Measurements from ENCODE around the gene FDXACB1.
"Not testable (repeated sequence)": the region's sequence is repeated elsewhere in the genome, so short reads cannot be mapped to it uniquely, and the experiment has no call there.

Gene FDXACB1

GRCh38 chr11:111913031-111913861, 34.3 kb upstream of the FDXACB1 start:
- Mint-ChIP-seq H3K4me3 (no peak overlapping the region), H3K36me3 (no peaks in the 10 kb centered on the region), H3K4me1 (no peaks in the 10 kb centered on the region), H3K9me3 (no peaks in the 10 kb centered on the region), H3K27ac (no peak overlapping the region)
- no peak for ATAC-seq
- peak in 1 of 2 donors; percentile 35 for DNase-seq (ENCODE audit: low spot score in 2 of 2)

GRCh38 chr11:111912535-111912934, 33.6 kb upstream of the FDXACB1 start, which contains the start of gene HSPB2:
HSPB2 (plus strand) TSS chr11:111912734; CDS start chr11:111912830, 96 bp downstream.
- H3K36me3 Mint-ChIP-seq = no peaks in the 10 kb centered on the region
- DNase-seq (ENCODE audit: low spot score in 2 of 2) (peak in 1 of 2 donors; percentile 15), ATAC-seq (no peak)
- H3K27ac Mint-ChIP-seq = no peak within 1 kb of the TSS
- H3K4me1 Mint-ChIP-seq = no peaks in the 10 kb centered on the region
- no peak within 1 kb of the TSS for H3K4me3 Mint-ChIP-seq
- H3K9me3 Mint-ChIP-seq = no peaks in the 10 kb centered on the region

GRCh38 chr11:111911563-111912401, 32.8 kb upstream of the FDXACB1 start, which contains the start of gene CRYAB:
CRYAB (minus strand) TSS chr11:111911770; CDS start chr11:111911724, 46 bp downstream.
- DNase-seq (ENCODE audit: low spot score in 2 of 2) = peak in 1 of 2 donors; percentile 32
- Mint-ChIP-seq H3K27ac (no peak within 1 kb of the TSS), H3K9me3 (no peaks in the 10 kb centered on the region), H3K4me1 (no peaks in the 10 kb centered on the region), H3K4me3 (no peak within 1 kb of the TSS), H3K36me3 (no peaks in the 10 kb centered on the region)
- ATAC-seq = no peak

- ATAC-seq = no peak
- H3K27ac Mint-ChIP-seq = no peak overlapping the region
- H3K36me3 Mint-ChIP-seq = no peaks in the 10 kb centered on the region
- DNase-seq (ENCODE audit: low spot score in 2 of 2) = peak in 1 of 2 donors; percentile 43
- H3K4me3 Mint-ChIP-seq = no peak overlapping the region
- no peaks in the 10 kb centered on the region for H3K4me1 Mint-ChIP-seq
- no peaks in the 10 kb centered on the region for H3K9me3 Mint-ChIP-seq
These were observed 32.0 kb upstream of the FDXACB1 start for GRCh38 chr11:111910676-111911562.

GRCh38 chr11:111909378-111909777, 30.4 kb upstream of the FDXACB1 start:
- no peaks in the 10 kb centered on the region for H3K36me3 Mint-ChIP-seq
- DNase-seq (ENCODE audit: low spot score in 2 of 2) (peak in 1 of 2 donors; percentile 12), ATAC-seq (no peak)
- H3K4me1 Mint-ChIP-seq = no peaks in the 10 kb centered on the region
- H3K27ac Mint-ChIP-seq = no peak overlapping the region
- no peak overlapping the region for H3K4me3 Mint-ChIP-seq
- H3K9me3 Mint-ChIP-seq = no peaks in the 10 kb centered on the region

- no peaks in the 10 kb centered on the region for H3K9me3 Mint-ChIP-seq
- H3K4me1 Mint-ChIP-seq = no peaks in the 10 kb centered on the region
- peak in 1 of 2 donors; percentile 30 for DNase-seq (ENCODE audit: low spot score in 2 of 2)
- H3K4me3 Mint-ChIP-seq = no peak overlapping the region
- no peaks in the 10 kb centered on the region for H3K36me3 Mint-ChIP-seq
- no peak overlapping the region for H3K27ac Mint-ChIP-seq
- ATAC-seq = no peak
These were observed 29.8 kb upstream of the FDXACB1 start for GRCh38 chr11:111908639-111909305.

- Mint-ChIP-seq H3K4me3 (no peak overlapping the region), H3K27ac (no peak overlapping the region), H3K9me3 (no peaks in the 10 kb centered on the region), H3K36me3 (no peaks in the 10 kb centered on the region), H3K4me1 (no peaks in the 10 kb centered on the region)
- peak in 1 of 2 donors; percentile 23 for DNase-seq (ENCODE audit: low spot score in 2 of 2)
- no peak for ATAC-seq
These were observed 27.7 kb upstream of the FDXACB1 start for GRCh38 chr11:111906680-111907079.

GRCh38 chr11:111905411-111905810, 26.4 kb upstream of the FDXACB1 start:
- DNase-seq (ENCODE audit: low spot score in 2 of 2) (peak in 1 of 2 donors; percentile 6), ATAC-seq (no peak)
- H3K4me1 Mint-ChIP-seq = no peaks in the 10 kb centered on the region
- no peak overlapping the region for H3K27ac Mint-ChIP-seq
- no peaks in the 10 kb centered on the region for H3K9me3 Mint-ChIP-seq
- no peaks in the 10 kb centered on the region for H3K36me3 Mint-ChIP-seq
- H3K4me3 Mint-ChIP-seq = no peak overlapping the region

GRCh38 chr11:111886844-111887243, 7.9 kb upstream of the FDXACB1 start:
- DNase-seq (ENCODE audit: low spot score in 2 of 2) (no peak), ATAC-seq (no peak)
- Mint-ChIP-seq H3K9me3 (no peaks in the 10 kb centered on the region), H3K27ac (no peak overlapping the region), H3K36me3 (no peaks in the 10 kb centered on the region), H3K4me1 (no peaks in the 10 kb centered on the region), H3K4me3 (no peak overlapping the region)

- no peaks in the 10 kb centered on the region for H3K4me1 Mint-ChIP-seq
- no peak overlapping the region for H3K4me3 Mint-ChIP-seq
- no peak overlapping the region for H3K27ac Mint-ChIP-seq
- no peak for ATAC-seq
- no peaks in the 10 kb centered on the region for H3K36me3 Mint-ChIP-seq
- no peak for DNase-seq (ENCODE audit: low spot score in 2 of 2)
- H3K9me3 Mint-ChIP-seq = no peaks in the 10 kb centered on the region
These were observed 7.1 kb upstream of the FDXACB1 start for GRCh38 chr11:111886032-111886431.

- H3K4me1 Mint-ChIP-seq; H3K4me3 Mint-ChIP-seq; ATAC-seq; H3K9me3 Mint-ChIP-seq; H3K36me3 Mint-ChIP-seq; DNase-seq (ENCODE audit: low spot score in 2 of 2); H3K27ac Mint-ChIP-seq: not testable (repeated sequence)
These were observed 6.1 kb upstream of the FDXACB1 start for GRCh38 chr11:111885053-111885452.

GRCh38 chr11:111882202-111882601, 3.2 kb upstream of the FDXACB1 start:
- peaks cover 11% of the 10 kb centered on the region for H3K36me3 Mint-ChIP-seq
- H3K27ac Mint-ChIP-seq = no peak overlapping the region
- peaks cover 3% of the 10 kb centered on the region for H3K9me3 Mint-ChIP-seq
- ATAC-seq (no peak), DNase-seq (ENCODE audit: low spot score in 2 of 2) (no peak)
- peaks cover 14% of the 10 kb centered on the region for H3K4me1 Mint-ChIP-seq
- no peak overlapping the region for H3K4me3 Mint-ChIP-seq

GRCh38 chr11:111879637-111879960, 634 bp upstream of the FDXACB1 start:
- peaks cover 27% of the 10 kb centered on the region for H3K36me3 Mint-ChIP-seq
- peaks cover 14% of the 10 kb centered on the region for H3K4me1 Mint-ChIP-seq
- peaks cover 3% of the 10 kb centered on the region for H3K9me3 Mint-ChIP-seq
- no peak for DNase-seq (ENCODE audit: low spot score in 2 of 2)
- peak overlapping the region; percentile 88 for H3K4me3 Mint-ChIP-seq
- peak; percentile 1 for ATAC-seq
- H3K27ac Mint-ChIP-seq = peak overlapping the region; percentile 97

- peak overlapping the region; percentile 97 for H3K27ac Mint-ChIP-seq
- H3K4me1 Mint-ChIP-seq = peaks cover 14% of the 10 kb centered on the region
- no peak for ATAC-seq
- H3K36me3 Mint-ChIP-seq = peaks cover 32% of the 10 kb centered on the region
- peak overlapping the region; percentile 88 for H3K4me3 Mint-ChIP-seq
- peaks cover 3% of the 10 kb centered on the region for H3K9me3 Mint-ChIP-seq
- DNase-seq (ENCODE audit: low spot score in 2 of 2) = no peak
These were observed 548 bp downstream of the FDXACB1 start for GRCh38 chr11:111878385-111878848.
